Nephron (organoid): Measurements from ENCODE around the gene MSI2.
"Not testable (repeated sequence)": the region's sequence is repeated elsewhere in the genome, so short reads cannot be mapped to it uniquely, and the experiment has no call there.

Experiments
- H3K27ac Mint-ChIP-seq, 3 experiments: 2 replicates each; pipeline ENCODE4 v1.8.0; 2020; ENCODE audit warnings: mixed read lengths in 3 of 3, mild to moderate bottlenecking in 2 of 3, moderate library complexity in 1 of 3
- H3K27me3 Mint-ChIP-seq: 2 replicates; pipeline ENCODE4 v1.8.0; 2021; ENCODE audit warnings: low read depth, mild to moderate bottlenecking, moderate library complexity, mixed read lengths
- H3K36me3 Mint-ChIP-seq: 2 replicates; pipeline ENCODE4 v1.8.0; 2020; ENCODE audit warnings: low read depth, mixed read lengths
- H3K4me1 Mint-ChIP-seq: 2 replicates; pipeline ENCODE4 v1.8.0; 2020; ENCODE audit warnings: mixed read lengths
- H3K4me3 Mint-ChIP-seq, 3 experiments: 2 replicates each; pipeline ENCODE4 v1.8.0; 2020; ENCODE audit warnings: mild to moderate bottlenecking in 3 of 3, mixed read lengths in 3 of 3, moderate library complexity in 2 of 3
- H3K9me3 Mint-ChIP-seq: 2 replicates; pipeline ENCODE4 v1.8.0; 2020; ENCODE audit warnings: mixed read lengths
- TF ChIP-seq, protein P1 (sequence below), 3 experiments: fragments of 200-600 bp; sonication (generic); IDR thresholded peaks; one replicate each; pipeline ENCODE4 v1.5.0; 2021; ENCODE audit warnings: antibody characterized with exemption in 3 of 3; ENCODE audit not compliant: unreplicated experiment in 3 of 3

The MSI2 gene

DNA sequence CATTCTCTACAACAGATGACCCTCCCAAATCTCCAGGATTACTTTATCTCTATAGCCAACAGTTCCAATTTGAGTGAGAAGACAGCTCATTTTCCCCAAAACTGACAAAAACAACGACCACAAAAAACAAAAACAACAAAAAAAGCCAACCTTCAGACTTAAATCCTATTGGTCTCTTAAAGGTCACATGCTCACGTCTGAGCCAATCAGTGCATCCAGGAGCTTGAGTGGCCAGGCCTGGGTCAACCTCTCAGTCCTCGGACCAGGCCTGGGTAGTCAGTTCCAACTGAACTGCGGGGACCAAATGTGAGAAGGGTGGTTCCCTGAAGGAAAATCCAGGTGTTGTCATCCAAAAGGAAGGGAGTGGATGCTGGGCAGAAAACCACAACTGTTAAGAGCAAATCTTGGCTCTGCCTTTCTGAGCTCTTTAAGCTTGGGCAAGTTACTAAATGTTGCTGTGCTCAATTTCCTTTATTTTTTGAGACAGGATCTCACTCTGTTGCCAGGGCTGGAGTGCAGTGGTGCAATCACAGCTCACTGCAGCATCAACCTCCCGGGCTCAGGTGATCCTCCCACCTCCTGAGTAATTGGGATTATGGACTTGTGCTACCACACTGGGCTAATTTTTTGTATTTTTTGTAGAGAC is 43.0 kb upstream of the MSI2 start:
- TF ChIP-seq, protein P1, sequence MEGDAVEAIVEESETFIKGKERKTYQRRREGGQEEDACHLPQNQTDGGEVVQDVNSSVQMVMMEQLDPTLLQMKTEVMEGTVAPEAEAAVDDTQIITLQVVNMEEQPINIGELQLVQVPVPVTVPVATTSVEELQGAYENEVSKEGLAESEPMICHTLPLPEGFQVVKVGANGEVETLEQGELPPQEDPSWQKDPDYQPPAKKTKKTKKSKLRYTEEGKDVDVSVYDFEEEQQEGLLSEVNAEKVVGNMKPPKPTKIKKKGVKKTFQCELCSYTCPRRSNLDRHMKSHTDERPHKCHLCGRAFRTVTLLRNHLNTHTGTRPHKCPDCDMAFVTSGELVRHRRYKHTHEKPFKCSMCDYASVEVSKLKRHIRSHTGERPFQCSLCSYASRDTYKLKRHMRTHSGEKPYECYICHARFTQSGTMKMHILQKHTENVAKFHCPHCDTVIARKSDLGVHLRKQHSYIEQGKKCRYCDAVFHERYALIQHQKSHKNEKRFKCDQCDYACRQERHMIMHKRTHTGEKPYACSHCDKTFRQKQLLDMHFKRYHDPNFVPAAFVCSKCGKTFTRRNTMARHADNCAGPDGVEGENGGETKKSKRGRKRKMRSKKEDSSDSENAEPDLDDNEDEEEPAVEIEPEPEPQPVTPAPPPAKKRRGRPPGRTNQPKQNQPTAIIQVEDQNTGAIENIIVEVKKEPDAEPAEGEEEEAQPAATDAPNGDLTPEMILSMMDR (IDR thresholded peaks at IDR 0.05; ENCODE audit: unreplicated experiment in 3 of 3), result no peak
- Mint-ChIP-seq H3K27ac (no peak overlapping the region), H3K36me3 (no peaks in the 10 kb centered on the region), H3K4me3 (no peak overlapping the region), H3K9me3 (peaks cover 8% of the 10 kb centered on the region), H3K4me1 (no peaks in the 10 kb centered on the region), H3K27me3 (peaks cover 3% of the 10 kb centered on the region)

DNA sequence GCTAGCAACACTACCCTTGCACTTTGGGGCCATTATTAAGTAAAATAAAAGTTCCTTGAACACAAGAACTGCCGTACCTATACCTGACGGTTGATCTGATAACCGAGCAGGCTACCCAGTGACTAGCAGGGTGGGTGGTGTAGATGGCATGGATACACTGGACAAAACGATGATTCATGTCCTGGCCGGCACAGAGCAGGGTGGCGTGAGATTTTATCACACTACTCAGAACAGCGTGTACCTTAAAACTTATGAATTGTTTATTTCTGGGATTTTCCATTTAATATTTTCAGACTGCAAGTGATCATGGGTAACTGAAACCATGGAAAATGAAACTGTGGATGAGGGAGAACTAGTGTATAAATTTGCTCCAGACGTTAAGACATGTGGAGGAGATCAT is 41.0 kb upstream of the MSI2 start:
- TF ChIP-seq, protein P1 (IDR thresholded peaks at IDR 0.05; ENCODE audit: unreplicated experiment in 3 of 3), result no peak
- peaks cover 3% of the 10 kb centered on the region for H3K9me3 Mint-ChIP-seq
- no peaks in the 10 kb centered on the region for H3K4me1 Mint-ChIP-seq
- H3K4me3 Mint-ChIP-seq, result no peak overlapping the region
- H3K27me3 Mint-ChIP-seq, result peaks cover 3% of the 10 kb centered on the region
- H3K36me3 Mint-ChIP-seq, result no peaks in the 10 kb centered on the region
- H3K27ac Mint-ChIP-seq, result no peak overlapping the region

DNA sequence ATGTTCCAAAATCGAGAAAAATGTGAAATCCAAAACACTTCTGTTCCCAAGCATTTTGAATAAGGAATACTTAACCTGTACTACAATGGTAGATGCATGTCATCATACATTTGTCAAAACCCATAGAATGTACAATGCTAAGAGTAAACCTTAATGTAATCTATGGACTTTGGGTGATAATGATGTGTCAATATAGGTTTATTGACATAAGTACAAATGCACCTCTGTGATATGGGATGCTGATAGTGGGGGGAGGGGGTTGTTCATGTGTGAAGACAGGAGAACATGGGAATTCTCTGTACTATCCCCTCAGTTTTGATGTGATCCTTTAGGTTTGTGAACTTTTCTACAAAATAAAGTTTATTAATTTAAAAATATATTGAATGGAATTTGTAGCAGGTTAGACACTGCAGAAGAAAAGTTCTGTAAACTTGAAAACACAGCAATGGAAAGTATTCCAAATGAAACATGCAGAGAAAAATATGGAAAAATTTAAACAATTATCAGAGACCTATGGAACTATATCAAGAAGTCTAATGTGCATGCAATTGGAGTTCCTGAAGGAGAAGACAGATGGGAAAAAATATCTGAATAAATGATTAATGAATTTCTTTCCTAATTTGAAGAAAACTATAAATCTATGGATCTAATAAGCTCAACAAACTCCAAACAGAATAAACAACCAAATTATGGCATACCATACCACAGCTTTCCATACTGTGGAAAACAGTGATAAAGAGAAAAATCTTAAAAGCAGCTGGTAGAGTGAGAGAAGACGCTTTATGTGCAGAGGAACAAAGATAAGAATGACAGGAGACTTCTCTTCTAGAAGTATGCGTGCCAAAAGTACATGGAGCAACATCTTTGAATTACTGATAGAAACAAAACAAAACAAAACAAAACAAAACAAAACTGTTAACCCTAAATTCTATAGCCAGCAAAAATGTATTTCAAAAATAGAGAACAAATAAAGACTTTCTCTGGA is 34.7 kb upstream of the MSI2 start:
- Mint-ChIP-seq H3K9me3 (peaks cover 21% of the 10 kb centered on the region), H3K27me3 (peaks cover 2% of the 10 kb centered on the region), H3K36me3 (peaks cover 6% of the 10 kb centered on the region), H3K4me1 (no peaks in the 10 kb centered on the region), H3K27ac (no peak overlapping the region), H3K4me3 (no peak overlapping the region)
- TF ChIP-seq, protein P1 (IDR thresholded peaks at IDR 0.05; ENCODE audit: unreplicated experiment in 3 of 3), result no peak

DNA sequence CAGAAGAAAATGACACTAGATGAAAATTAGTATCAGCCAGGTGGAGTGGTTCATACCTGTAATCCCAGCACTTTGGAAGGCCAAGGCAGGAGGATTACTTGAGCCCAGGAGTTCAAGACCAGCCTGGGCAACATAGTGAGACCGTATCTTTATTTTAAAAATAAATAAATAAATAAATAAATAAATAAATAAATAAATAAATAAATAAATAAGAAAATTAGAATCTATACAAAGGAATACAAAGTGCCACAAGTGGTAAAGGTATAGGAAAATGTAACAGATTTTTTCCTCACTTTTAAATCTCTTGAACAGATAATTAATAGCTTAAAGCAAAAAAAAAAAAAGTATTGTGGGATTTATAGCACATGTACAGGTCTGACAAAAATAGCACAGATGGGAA is 33.9 kb upstream of the MSI2 start:
- H3K4me3 Mint-ChIP-seq, H3K36me3 Mint-ChIP-seq, H3K27ac Mint-ChIP-seq, H3K27me3 Mint-ChIP-seq, H3K4me1 Mint-ChIP-seq: not testable (repeated sequence)
- peaks cover 21% of the 10 kb centered on the region for H3K9me3 Mint-ChIP-seq

DNA sequence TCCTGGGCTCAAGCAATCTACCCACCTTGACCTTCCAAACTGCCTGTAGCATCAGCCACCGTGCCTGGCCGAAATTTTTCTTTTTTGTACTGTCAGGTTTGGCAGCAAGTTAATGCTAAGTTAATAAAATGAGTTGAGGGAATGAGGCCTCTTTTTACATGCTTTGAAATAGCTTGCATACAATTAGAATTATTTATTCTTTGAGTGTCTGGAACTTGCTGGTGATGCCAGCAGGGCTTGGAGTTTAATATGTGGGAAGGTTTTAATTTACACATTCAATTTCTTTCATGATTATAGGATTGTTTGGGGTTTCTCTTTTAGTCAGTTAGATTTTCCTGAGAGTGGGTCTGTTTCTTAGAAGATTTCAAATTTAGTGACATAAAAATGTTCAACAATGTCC is 31.2 kb upstream of the MSI2 start:
- H3K27ac Mint-ChIP-seq, result no peak overlapping the region
- peaks cover 28% of the 10 kb centered on the region for H3K9me3 Mint-ChIP-seq
- H3K36me3 Mint-ChIP-seq, result peaks cover 6% of the 10 kb centered on the region
- H3K27me3 Mint-ChIP-seq, result peaks cover 4% of the 10 kb centered on the region
- H3K4me1 Mint-ChIP-seq, result no peaks in the 10 kb centered on the region
- TF ChIP-seq, protein P1 (IDR thresholded peaks at IDR 0.05; ENCODE audit: unreplicated experiment in 3 of 3), result no peak
- no peak overlapping the region for H3K4me3 Mint-ChIP-seq

DNA sequence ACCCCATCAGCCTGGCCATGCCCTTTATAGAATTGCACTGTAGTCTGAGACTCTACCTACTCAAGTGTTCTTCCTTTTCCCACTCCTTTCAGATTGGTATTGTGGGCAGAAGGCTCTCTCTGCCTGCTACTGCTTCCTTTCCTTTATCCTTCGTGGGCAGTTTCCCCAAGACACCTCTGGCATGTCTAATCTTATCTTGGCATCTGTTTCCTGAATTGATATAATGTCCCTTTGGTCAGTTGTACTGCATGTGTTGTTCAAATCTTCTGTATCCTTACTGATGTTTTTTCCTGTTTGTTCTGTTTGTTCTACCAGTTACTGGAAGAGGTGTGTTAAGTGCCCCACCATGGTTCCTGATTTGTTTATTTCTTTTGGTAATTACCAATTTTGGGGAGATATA is 29.5 kb upstream of the MSI2 start:
- no peak overlapping the region for H3K4me3 Mint-ChIP-seq
- H3K27me3 Mint-ChIP-seq, result peaks cover 4% of the 10 kb centered on the region
- H3K36me3 Mint-ChIP-seq, result peaks cover 4% of the 10 kb centered on the region
- H3K9me3 Mint-ChIP-seq, result peaks cover 21% of the 10 kb centered on the region
- no peaks in the 10 kb centered on the region for H3K4me1 Mint-ChIP-seq
- TF ChIP-seq, protein P1 (IDR thresholded peaks at IDR 0.05; ENCODE audit: unreplicated experiment in 3 of 3), result no peak
- H3K27ac Mint-ChIP-seq, result no peak overlapping the region
